Calu3 (cell line): ENCODE measurements around the gene PAPPA2. TPM values are rescaled to one million over a fixed set of nuclear protein-coding genes. Genes with fewer than 3 reads are reported as not detected.
"Not testable (repeated sequence)": the region's sequence is repeated elsewhere in the genome, so short reads cannot be mapped to it uniquely, and the experiment has no call there.

ENCODE experiments used
- BruUV-seq: library from RNA; stranded (reverse); fragments of 400-500 nt; replicated peaks from 2 replicates; lab custom pipeline; 2021; lab: Mats Ljungman, UMichigan
- CTCF ChIA-PET: fragments of 300-600 bp; sonication (Branson Sonifier 250); formaldehyde crosslinking; loops from one replicate; lab custom pipeline; 2022; ENCODE audit warnings: antibody characterized with exemption; lab: Charles Lee
- DNase-seq: peaks from one replicate; pipeline ENCODE4 v3.0.0; 2022
- H3K27ac Mint-ChIP-seq: one replicate; pipeline ENCODE4 v1.8.0; 2022; ENCODE audit warnings: mixed read lengths; ENCODE audit not compliant: unreplicated experiment
- H3K27me3 Mint-ChIP-seq: one replicate; pipeline ENCODE4 v1.8.0; 2022; ENCODE audit warnings: mixed read lengths; ENCODE audit not compliant: unreplicated experiment
- H3K36me3 Mint-ChIP-seq: one replicate; pipeline ENCODE4 v1.8.0; 2022; ENCODE audit warnings: mild to moderate bottlenecking, moderate library complexity, mixed read lengths; ENCODE audit not compliant: insufficient read depth, unreplicated experiment
- H3K4me1 Mint-ChIP-seq: one replicate; pipeline ENCODE4 v1.8.0; 2022; ENCODE audit warnings: mild to moderate bottlenecking, low read depth, mixed read lengths; ENCODE audit not compliant: unreplicated experiment
- H3K4me3 Mint-ChIP-seq: one replicate; pipeline ENCODE4 v1.8.0; 2022; ENCODE audit warnings: mild to moderate bottlenecking, low read depth, moderate library complexity, mixed read lengths; ENCODE audit not compliant: unreplicated experiment
- H3K9me3 Mint-ChIP-seq: one replicate; pipeline ENCODE4 v1.8.0; 2022; ENCODE audit warnings: low read depth, mixed read lengths; ENCODE audit not compliant: unreplicated experiment
- intact Hi-C: fragments of 100-400 bp; cut with micrococcal nuclease; formaldehyde crosslinking; loops from one replicate; pipeline ENCODE4 v1.10.0; 2022; ENCODE audit not compliant: unreplicated experiment
- total RNA-seq: library from RNA; stranded (reverse); gene quantifications from 2 replicates; pipeline ENCODE4 v1.2.3, GENCODE V29; 2022
- TF ChIP-seq, protein P1 (sequence below): fragments of 200-600 bp; IDR thresholded peaks from one replicate; pipeline ENCODE4 v1.8.0; 2022; ENCODE audit warnings: antibody characterized with exemption; ENCODE audit not compliant: unreplicated experiment

Gene PAPPA2
- total RNA-seq, 1 experiment from 2014 or later, result 0.14 TPM

DNA sequence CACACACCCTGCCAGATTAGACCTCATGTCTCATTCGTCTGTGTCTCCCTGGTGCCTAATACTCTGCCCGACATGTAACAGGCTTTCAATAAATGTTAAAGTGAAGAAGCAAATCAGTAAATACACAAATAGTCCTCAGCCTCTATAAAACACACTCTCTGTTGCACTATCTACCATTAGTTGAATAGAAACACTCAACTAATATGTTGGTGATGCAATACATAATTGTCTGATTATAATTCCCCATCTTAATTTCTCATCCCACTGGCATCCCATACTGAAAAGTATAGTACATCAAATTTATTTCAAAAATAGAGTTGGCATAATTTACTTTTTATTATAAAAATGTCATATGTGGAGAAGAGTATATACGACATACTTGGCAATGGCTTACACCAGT is 162.4 kb downstream of the PAPPA2 start:
- Mint-ChIP-seq H3K4me3 (no peak overlapping the region), H3K27me3 (no peaks in the 10 kb centered on the region), H3K9me3 (peaks cover 7% of the 10 kb centered on the region), H3K36me3 (no peaks in the 10 kb centered on the region), H3K4me1 (no peaks in the 10 kb centered on the region), H3K27ac (no peak overlapping the region)
- CTCF ChIA-PET, result no interaction called here
- intact Hi-C loops, result no loop called here
- no peak for DNase-seq
- no TSS peak for BruUV-seq
- TF ChIP-seq, protein P1, sequence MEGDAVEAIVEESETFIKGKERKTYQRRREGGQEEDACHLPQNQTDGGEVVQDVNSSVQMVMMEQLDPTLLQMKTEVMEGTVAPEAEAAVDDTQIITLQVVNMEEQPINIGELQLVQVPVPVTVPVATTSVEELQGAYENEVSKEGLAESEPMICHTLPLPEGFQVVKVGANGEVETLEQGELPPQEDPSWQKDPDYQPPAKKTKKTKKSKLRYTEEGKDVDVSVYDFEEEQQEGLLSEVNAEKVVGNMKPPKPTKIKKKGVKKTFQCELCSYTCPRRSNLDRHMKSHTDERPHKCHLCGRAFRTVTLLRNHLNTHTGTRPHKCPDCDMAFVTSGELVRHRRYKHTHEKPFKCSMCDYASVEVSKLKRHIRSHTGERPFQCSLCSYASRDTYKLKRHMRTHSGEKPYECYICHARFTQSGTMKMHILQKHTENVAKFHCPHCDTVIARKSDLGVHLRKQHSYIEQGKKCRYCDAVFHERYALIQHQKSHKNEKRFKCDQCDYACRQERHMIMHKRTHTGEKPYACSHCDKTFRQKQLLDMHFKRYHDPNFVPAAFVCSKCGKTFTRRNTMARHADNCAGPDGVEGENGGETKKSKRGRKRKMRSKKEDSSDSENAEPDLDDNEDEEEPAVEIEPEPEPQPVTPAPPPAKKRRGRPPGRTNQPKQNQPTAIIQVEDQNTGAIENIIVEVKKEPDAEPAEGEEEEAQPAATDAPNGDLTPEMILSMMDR, result no peak

DNA sequence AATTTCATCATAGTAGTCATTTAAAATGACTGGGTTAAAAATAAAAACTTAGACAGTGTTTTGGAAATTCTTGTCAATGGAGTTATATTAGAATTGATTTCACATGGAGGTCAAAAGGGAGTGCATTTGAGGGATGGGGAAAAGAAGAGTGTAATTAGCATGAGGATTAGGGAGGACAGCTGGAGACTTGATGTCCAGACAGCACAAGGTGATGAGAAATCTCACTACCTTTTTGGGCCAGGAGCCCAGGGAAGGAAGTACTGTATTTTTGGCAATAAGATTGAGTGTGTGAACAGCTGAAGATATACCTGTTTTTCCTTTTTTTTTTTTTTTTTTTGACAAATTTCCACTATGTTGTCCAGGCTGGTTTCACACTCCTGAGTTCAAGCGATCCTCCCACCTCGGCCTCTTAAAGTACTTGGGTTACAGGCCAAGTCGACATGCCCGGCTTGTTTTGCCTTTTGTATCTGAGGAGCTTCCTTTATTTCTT is 163.6 kb downstream of the PAPPA2 start:
- Mint-ChIP-seq H3K27me3 (no peaks in the 10 kb centered on the region), H3K9me3 (peaks cover 7% of the 10 kb centered on the region), H3K27ac (no peak overlapping the region), H3K36me3 (no peaks in the 10 kb centered on the region), H3K4me3 (no peak overlapping the region), H3K4me1 (no peaks in the 10 kb centered on the region)
- TF ChIP-seq, protein P1, result no peak
- CTCF ChIA-PET, result interaction anchor here (0.7 kb wide), 1 partner anchor 86 kb away, joined by 6 read pairs; no protein-coding TSS in a partner anchor
- no peak for DNase-seq
- BruUV-seq, result no TSS peak
- intact Hi-C loops, result no loop called here

DNA sequence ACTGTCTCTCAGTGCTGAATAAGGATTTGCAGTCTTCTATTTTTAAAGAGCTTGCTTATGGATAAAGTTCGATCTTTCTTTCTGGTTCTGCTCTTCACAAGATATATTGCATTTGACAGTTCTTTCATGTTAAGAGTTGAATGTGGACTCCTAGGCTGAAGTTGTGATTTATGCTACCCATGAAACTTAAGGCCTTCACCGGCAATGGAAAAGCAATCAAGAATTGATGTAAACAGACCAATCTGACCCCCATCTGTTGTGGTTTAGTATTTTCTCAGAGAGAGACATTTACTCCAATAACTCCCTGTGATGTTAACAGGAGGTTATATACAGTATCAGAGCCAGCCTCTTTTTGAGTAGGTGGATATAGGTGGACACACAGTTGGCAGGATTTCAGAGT is 165.8 kb downstream of the PAPPA2 start:
- intact Hi-C loops, result no loop called here
- H3K9me3 Mint-ChIP-seq, result peaks cover 3% of the 10 kb centered on the region
- H3K27me3 Mint-ChIP-seq, result no peaks in the 10 kb centered on the region
- no peak overlapping the region for H3K27ac Mint-ChIP-seq
- no peak for DNase-seq
- H3K4me3 Mint-ChIP-seq, result no peak overlapping the region
- no peaks in the 10 kb centered on the region for H3K4me1 Mint-ChIP-seq
- no TSS peak for BruUV-seq
- no peaks in the 10 kb centered on the region for H3K36me3 Mint-ChIP-seq
- TF ChIP-seq, protein P1, result no peak
- CTCF ChIA-PET, result no interaction called here

GRCh38 chr1:176634733-176635132 is 171.8 kb downstream of the PAPPA2 start:
- H3K4me3 Mint-ChIP-seq, DNase-seq, BruUV-seq, H3K4me1 Mint-ChIP-seq, H3K36me3 Mint-ChIP-seq, H3K9me3 Mint-ChIP-seq, intact Hi-C loops, H3K27me3 Mint-ChIP-seq, H3K27ac Mint-ChIP-seq, CTCF ChIA-PET: not testable (repeated sequence)

DNA sequence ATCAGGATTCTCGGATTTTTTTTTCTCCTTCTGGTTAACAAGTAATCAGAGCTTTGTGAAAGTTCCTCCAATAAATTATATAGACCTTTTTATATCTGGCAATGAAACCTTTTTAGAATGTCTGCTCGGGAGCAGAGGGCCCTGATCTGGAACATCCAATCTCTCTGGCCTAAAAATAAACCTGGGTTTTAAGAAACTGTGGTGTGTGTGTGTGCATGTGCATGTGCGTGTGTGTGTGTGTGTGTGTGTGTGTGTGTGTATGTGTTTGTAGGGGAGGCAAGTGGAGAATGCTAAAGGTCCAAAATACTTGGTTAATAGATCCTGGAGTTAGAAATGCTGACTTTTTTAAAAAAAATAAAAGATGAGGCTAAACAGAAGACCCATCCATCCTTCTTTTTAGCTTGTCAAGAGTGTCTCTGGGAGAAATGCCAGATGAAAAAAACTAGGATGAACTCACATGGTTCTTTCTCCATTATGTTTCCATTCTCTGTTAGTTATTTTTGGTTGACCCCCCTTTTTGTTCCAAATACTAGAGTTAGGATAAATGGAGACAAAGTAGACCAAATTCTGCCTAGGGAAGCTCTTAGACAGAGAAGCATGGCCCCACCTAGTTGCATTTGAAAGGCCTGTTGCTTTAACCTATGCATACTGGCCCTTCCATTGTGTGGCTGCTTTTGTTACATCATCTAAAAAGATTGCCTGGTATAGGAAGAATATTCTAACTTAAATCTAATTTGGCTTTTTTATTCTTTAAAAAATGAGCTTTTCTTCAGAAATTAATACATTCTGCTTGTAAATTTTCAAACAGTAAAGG is 175.9 kb downstream of the PAPPA2 start:
- DNase-seq, result no peak
- peaks cover 4% of the 10 kb centered on the region for H3K9me3 Mint-ChIP-seq
- TF ChIP-seq, protein P1, result no peak
- H3K27ac Mint-ChIP-seq, result no peak overlapping the region
- no peaks in the 10 kb centered on the region for H3K36me3 Mint-ChIP-seq
- H3K4me1 Mint-ChIP-seq, result no peaks in the 10 kb centered on the region
- no peak overlapping the region for H3K4me3 Mint-ChIP-seq
- CTCF ChIA-PET, result no interaction called here
- no peaks in the 10 kb centered on the region for H3K27me3 Mint-ChIP-seq
- intact Hi-C loops, result no loop called here
- BruUV-seq, result no TSS peak
